IPS-20b (cell line): ENCODE results near the gene PARL.
"Not testable (repeated sequence)": the region's sequence is repeated elsewhere in the genome, so short reads cannot be mapped to it uniquely, and the experiment has no call there.

Source experiments
- H3K27ac ChIP-seq: one replicate; pipeline ENCODE4 v1.5.1; 2013; ENCODE audit warnings: low read length
- H3K27me3 ChIP-seq: 2 replicates; pipeline ENCODE4 v1.6.1; 2013; ENCODE audit warnings: mild to moderate bottlenecking, low read length, inconsistent platforms; ENCODE audit not compliant: insufficient read depth
- H3K36me3 ChIP-seq: 2 replicates; pipeline ENCODE4 v1.6.1; 2013; ENCODE audit warnings: low read depth, mild to moderate bottlenecking, inconsistent platforms, low read length, moderate library complexity; ENCODE audit not compliant: insufficient read depth
- H3K4me1 ChIP-seq: 2 replicates; pipeline ENCODE4 v1.6.1; 2013; ENCODE audit warnings: mild to moderate bottlenecking, control low read depth, inconsistent platforms, low read length, moderate library complexity; ENCODE audit not compliant: insufficient read depth
- H3K4me3 ChIP-seq: 2 replicates; pipeline ENCODE4 v1.5.1; 2013; ENCODE audit warnings: mild to moderate bottlenecking, low read length, inconsistent platforms
- H3K9ac ChIP-seq: 2 replicates; pipeline ENCODE4 v1.6.1; 2013; ENCODE audit warnings: low read depth, mild to moderate bottlenecking, inconsistent platforms, low read length, moderate library complexity
- H3K9me3 ChIP-seq: 2 replicates; pipeline ENCODE4 v1.6.1; 2013; ENCODE audit warnings: mild to moderate bottlenecking, low read depth, low read length, inconsistent platforms; ENCODE audit not compliant: insufficient read depth

Gene PARL

GRCh38 chr3:183797996-183798395, 86.7 kb downstream of the PARL start:
- Histone ChIP-seq H3K9me3 (no peaks in the 10 kb centered on the region), H3K4me3 (no peak overlapping the region), H3K9ac (no peak overlapping the region), H3K27ac (no peak overlapping the region), H3K27me3 (no peaks in the 10 kb centered on the region), H3K36me3 (peaks cover 87% of the 10 kb centered on the region), H3K4me1 (no peaks in the 10 kb centered on the region)

- H3K4me3 ChIP-seq: no peak overlapping the region
- no peak overlapping the region for H3K27ac ChIP-seq
- H3K9ac ChIP-seq: no peak overlapping the region
- H3K4me1 ChIP-seq: no peaks in the 10 kb centered on the region
- peaks cover 87% of the 10 kb centered on the region for H3K36me3 ChIP-seq
- H3K27me3 ChIP-seq: no peaks in the 10 kb centered on the region
- no peaks in the 10 kb centered on the region for H3K9me3 ChIP-seq
Measured at GRCh38 chr3:183796372-183796771, 88.3 kb downstream of the PARL start.

GRCh38 chr3:183794452-183794851, 90.2 kb downstream of the PARL start:
- no peaks in the 10 kb centered on the region for H3K27me3 ChIP-seq
- H3K9ac ChIP-seq: no peak overlapping the region
- no peaks in the 10 kb centered on the region for H3K9me3 ChIP-seq
- H3K4me3 ChIP-seq: no peak overlapping the region
- H3K36me3 ChIP-seq: peaks cover 88% of the 10 kb centered on the region
- no peaks in the 10 kb centered on the region for H3K4me1 ChIP-seq
- H3K27ac ChIP-seq: no peak overlapping the region

- Histone ChIP-seq H3K27me3 (no peaks in the 10 kb centered on the region), H3K36me3 (peaks cover 87% of the 10 kb centered on the region)
Measured at GRCh38 chr3:183792976-183793375, 91.7 kb downstream of the PARL start.

GRCh38 chr3:183790700-183791099, 94.0 kb downstream of the PARL start:
- Histone ChIP-seq H3K4me1 (no peaks in the 10 kb centered on the region), H3K4me3 (no peak overlapping the region), H3K27me3 (no peaks in the 10 kb centered on the region), H3K9ac (no peak overlapping the region), H3K9me3 (no peaks in the 10 kb centered on the region), H3K36me3 (peaks cover 94% of the 10 kb centered on the region), H3K27ac (no peak overlapping the region)

More at GRCh38 chr3:183792976-183793375, 91.7 kb downstream of the PARL start:
- H3K9me3 ChIP-seq: no peaks in the 10 kb centered on the region
- H3K4me3 ChIP-seq: no peak overlapping the region
- H3K9ac ChIP-seq: no peak overlapping the region
- H3K27ac ChIP-seq: no peak overlapping the region
- no peaks in the 10 kb centered on the region for H3K4me1 ChIP-seq

GRCh38 chr3:183789826-183790225, 94.9 kb downstream of the PARL start:
- Histone ChIP-seq H3K9ac (no peak overlapping the region), H3K4me3 (no peak overlapping the region), H3K4me1 (no peaks in the 10 kb centered on the region), H3K27ac (no peak overlapping the region), H3K9me3 (no peaks in the 10 kb centered on the region), H3K27me3 (no peaks in the 10 kb centered on the region), H3K36me3 (peaks cover 93% of the 10 kb centered on the region)

- not testable (repeated sequence) for H3K4me1 ChIP-seq, H3K27me3 ChIP-seq, H3K9me3 ChIP-seq, H3K9ac ChIP-seq, H3K27ac ChIP-seq, H3K4me3 ChIP-seq
- peaks cover 90% of the 10 kb centered on the region for H3K36me3 ChIP-seq
Measured at GRCh38 chr3:183784503-183784902, 100.2 kb downstream of the PARL start.

- Histone ChIP-seq H3K36me3 (peaks cover 92% of the 10 kb centered on the region), H3K9me3 (no peaks in the 10 kb centered on the region), H3K9ac (no peak overlapping the region), H3K27me3 (no peaks in the 10 kb centered on the region), H3K4me3 (no peak overlapping the region), H3K27ac (no peak overlapping the region), H3K4me1 (no peaks in the 10 kb centered on the region)
Measured at GRCh38 chr3:183782576-183783276, 102.0 kb downstream of the PARL start.

GRCh38 chr3:183781246-183781645, 103.4 kb downstream of the PARL start:
- Histone ChIP-seq H3K4me3 (no peak overlapping the region), H3K9me3 (no peaks in the 10 kb centered on the region), H3K27me3 (no peaks in the 10 kb centered on the region), H3K27ac (no peak overlapping the region), H3K9ac (no peak overlapping the region), H3K36me3 (peaks cover 92% of the 10 kb centered on the region), H3K4me1 (no peaks in the 10 kb centered on the region)

- Histone ChIP-seq H3K36me3 (peaks cover 95% of the 10 kb centered on the region), H3K4me3 (no peak overlapping the region), H3K27me3 (no peaks in the 10 kb centered on the region), H3K27ac (no peak overlapping the region), H3K9me3 (no peaks in the 10 kb centered on the region), H3K4me1 (no peaks in the 10 kb centered on the region), H3K9ac (no peak overlapping the region)
Measured at GRCh38 chr3:183779896-183780465, 104.7 kb downstream of the PARL start.
